OCI-LY1 (cell line): ENCODE measurements around the gene CCL25.

Source experiments
- H2AFZ ChIP-seq: fragments of 200-600 bp; sonication (generic), shearing (Covaris generic); 2 replicates; pipeline ENCODE4 v1.6.0; 2014; ENCODE audit warnings: antibody characterized with exemption, mild to moderate bottlenecking, low read length
- H3F3A ChIP-seq: fragments of 200-600 bp; sonication (generic), shearing (Covaris generic); 2 replicates; pipeline ENCODE4 v1.6.0; 2014; ENCODE audit warnings: mild to moderate bottlenecking, antibody characterized with exemption, low read length, moderate library complexity; ENCODE audit not compliant: insufficient read depth
- H3K27ac ChIP-seq: fragments of 200-600 bp; sonication (generic); 2 replicates; pipeline ENCODE4 v1.5.1; 2014; ENCODE audit warnings: low read length, mixed run types, mild to moderate bottlenecking, low read depth; ENCODE audit not compliant: poor library complexity, severe bottlenecking
- H3K27me3 ChIP-seq: fragments of 200-600 bp; sonication (generic); 2 replicates; pipeline ENCODE4 v1.6.0; 2014; ENCODE audit warnings: antibody characterized with exemption, mild to moderate bottlenecking, low read length, moderate library complexity; ENCODE audit not compliant: insufficient read depth
- H3K36me3 ChIP-seq: fragments of 200-600 bp; sonication (generic); 2 replicates; pipeline ENCODE4 v1.6.1; 2014; ENCODE audit warnings: mild to moderate bottlenecking, antibody characterized with exemption, low read length, moderate library complexity, mixed read lengths; ENCODE audit not compliant: insufficient read depth
- H3K4me1 ChIP-seq: fragments of 200-600 bp; sonication (generic); 2 replicates; pipeline ENCODE4 v1.5.1; 2014; ENCODE audit warnings: mild to moderate bottlenecking, low read length, moderate library complexity; ENCODE audit not compliant: insufficient read depth, severe bottlenecking
- H3K4me2 ChIP-seq: fragments of 200-600 bp; sonication (generic), shearing (Covaris generic); 2 replicates; pipeline ENCODE4 v1.6.1; 2014; ENCODE audit warnings: low read length
- H3K4me3 ChIP-seq: fragments of 200-600 bp; sonication (generic); 2 replicates; pipeline ENCODE4 v1.5.1; 2014; ENCODE audit warnings: low read length, low read depth, mild to moderate bottlenecking, mixed read lengths; ENCODE audit not compliant: poor library complexity, severe bottlenecking
- H3K79me2 ChIP-seq: fragments of 200-600 bp; shearing (Covaris generic); 2 replicates; pipeline ENCODE4 v1.6.1; 2016; ENCODE audit warnings: mixed run types, low read length, mixed read lengths; ENCODE audit not compliant: insufficient read depth
- H3K9ac ChIP-seq: fragments of 200-600 bp; sonication (generic), shearing (Covaris generic); 2 replicates; pipeline ENCODE4 v1.6.1; 2014; ENCODE audit warnings: mild to moderate bottlenecking, low read length, mixed read lengths
- H3K9me2 ChIP-seq: fragments of 200-600 bp; sonication (generic), shearing (Covaris generic); 2 replicates; pipeline ENCODE4 v1.6.1; 2014; ENCODE audit warnings: low read depth, mild to moderate bottlenecking, low read length, mixed read lengths
- H3K9me3 ChIP-seq: fragments of 200-600 bp; shearing (Covaris generic); 2 replicates; pipeline ENCODE4 v1.6.1; 2014; ENCODE audit warnings: low read length, mixed read lengths
- H4K20me1 ChIP-seq: fragments of 200-600 bp; sonication (generic), shearing (Covaris generic); 2 replicates; pipeline ENCODE4 v1.6.0; 2016; ENCODE audit warnings: mild to moderate bottlenecking, low read length; ENCODE audit not compliant: insufficient read depth
- CTCF ChIP-seq: fragments of 200-600 bp; sonication (generic), shearing (Covaris generic); IDR thresholded peaks from 2 replicates; pipeline ENCODE4 v1.5.1; 2017; ENCODE audit warnings: mild to moderate bottlenecking, antibody characterized with exemption, low read length, moderate library complexity, mixed read lengths
- EZH2 ChIP-seq: fragments of 200-600 bp; sonication (generic), shearing (Covaris generic); IDR thresholded peaks from 2 replicates; pipeline ENCODE4 v1.8.0; 2017; ENCODE audit warnings: borderline replicate concordance, mixed run types, mild to moderate bottlenecking, antibody characterized with exemption, low read length, moderate library complexity, mixed read lengths

CCL25 gene

GRCh38 chr19:8052464-8052859 is at the start of gene CCL25:
TSS of gene CCL25 (plus strand) at chr19:8052760. CDS start at chr19:8053050, 290 bp downstream.
- H2AFZ ChIP-seq: no peak within 1 kb of the TSS
- H3K79me2 ChIP-seq: no peaks in the 10 kb centered on the region
- no peak for TF ChIP-seq CTCF
- no peak for TF ChIP-seq EZH2
- H3K9me3 ChIP-seq: no peaks in the 10 kb centered on the region
- H3K4me1 ChIP-seq: no peaks in the 10 kb centered on the region
- no peak within 1 kb of the TSS for H3K4me3 ChIP-seq
- H4K20me1 ChIP-seq: no peaks in the 10 kb centered on the region
- H3K4me2 ChIP-seq: no peak within 1 kb of the TSS
- H3F3A ChIP-seq: no peaks in the 10 kb centered on the region
- no peaks in the 10 kb centered on the region for H3K36me3 ChIP-seq
- H3K27ac ChIP-seq: no peak within 1 kb of the TSS
- H3K9ac ChIP-seq: no peak within 1 kb of the TSS
- H3K27me3 ChIP-seq: no peaks in the 10 kb centered on the region
- H3K9me2 ChIP-seq: no peaks in the 10 kb centered on the region

- H3K9ac ChIP-seq: peak overlapping the region; percentile 98
- H2AFZ ChIP-seq: no peak overlapping the region
- H3K9me2 ChIP-seq: no peaks in the 10 kb centered on the region
- H3K27me3 ChIP-seq: no peaks in the 10 kb centered on the region
- H3K4me2 ChIP-seq: peak overlapping the region; percentile 95
- peak overlapping the region; percentile 79 for H3K27ac ChIP-seq
- no peaks in the 10 kb centered on the region for H3K9me3 ChIP-seq
- H4K20me1 ChIP-seq: no peaks in the 10 kb centered on the region
- peaks cover 54% of the 10 kb centered on the region for H3K4me1 ChIP-seq
- peaks cover 31% of the 10 kb centered on the region; the same call in 1 of the 2 replicates for H3K36me3 ChIP-seq
- H3K4me3 ChIP-seq: peak overlapping the region; percentile 97
- TF ChIP-seq CTCF: no peak
- TF ChIP-seq EZH2: no peak
- peaks cover 55% of the 10 kb centered on the region for H3K79me2 ChIP-seq
- no peaks in the 10 kb centered on the region for H3F3A ChIP-seq
These were observed 48.6 kb upstream of the CCL25 start for GRCh38 chr19:8004001-8004400.

- Histone ChIP-seq H3K27me3 (no peaks in the 10 kb centered on the region), H2AFZ (no peak overlapping the region), H3K9me3 (no peaks in the 10 kb centered on the region), H3K9me2 (no peaks in the 10 kb centered on the region), H3K4me1 (peaks cover 48% of the 10 kb centered on the region), H3F3A (no peaks in the 10 kb centered on the region), H3K27ac (peak overlapping the region; percentile 79), H3K4me2 (peak overlapping the region; percentile 95), H3K4me3 (peak overlapping the region; percentile 97), H3K36me3 (peaks cover 24% of the 10 kb centered on the region; the same call in 1 of the 2 replicates), H3K9ac (peak overlapping the region; percentile 98), H4K20me1 (no peaks in the 10 kb centered on the region), H3K79me2 (peaks cover 46% of the 10 kb centered on the region)
- no peak for TF ChIP-seq EZH2
- TF ChIP-seq CTCF: no peak
These were observed 47.6 kb upstream of the CCL25 start for GRCh38 chr19:8004723-8005513.
